GM12892 (cell line): ENCODE data around the gene ADPRS.

ENCODE experiments used
- POLR2A ChIP-seq: IDR thresholded peaks from 2 replicates; pipeline ENCODE4 v1.6.1; 2011; ENCODE audit warnings: low read depth, low read length, control low read depth
- POLR2AphosphoS5 ChIP-seq: IDR thresholded peaks from 2 replicates; pipeline ENCODE4 v1.6.1; 2011; ENCODE audit warnings: low read depth, low read length, control low read depth
- TAF1 ChIP-seq: IDR thresholded peaks from 2 replicates; pipeline ENCODE4 v1.6.1; 2011; ENCODE audit warnings: low read depth, mild to moderate bottlenecking, control low read depth, low read length, borderline replicate concordance

- TF ChIP-seq POLR2A (no peak), TAF1 (no peak), POLR2AphosphoS5 (no peak)
Observed at GRCh38 chr1:36097693-36098585, 9.2 kb downstream of the ADPRS start.
